ENCODE measurements around the gene RNF223.

GRCh38 chr1:1085171-1085841 is 11.2 kb upstream of the RNF223 start:
- TF ChIP-seq RAD21 (CRISPR knock-in tag; IDR thresholded peaks at IDR 0.05) (no peak), GMEB2 (CRISPR knock-in tag; IDR thresholded peaks at IDR 0.05; ENCODE audit: low read depth) (no peak), ZNF362 (CRISPR knock-in tag; IDR thresholded peaks at IDR 0.05; ENCODE audit: borderline replicate concordance) (no peak), ZNF503 (CRISPR knock-in tag; IDR thresholded peaks at IDR 0.05) (no peak), ZNF768 (CRISPR knock-in tag; IDR thresholded peaks at IDR 0.05) (no peak)

All from HepG2 (cell line).